Neural progenitor cell (in vitro differentiated cells): ENCODE data around the gene THRAP3. TPM values are rescaled to one million over a fixed set of nuclear protein-coding genes. Genes with fewer than 3 reads are reported as not detected.
A peak's percentile ranks its signal among the peaks of the same experiment; 100 is the strongest.

Experiments
- DNase-seq: peaks from one replicate; pipeline ENCODE4 v3.0.0-alpha.2; 2016; ENCODE audit warnings: low spot score
- H2AFZ ChIP-seq: fragments of 200-600 bp; sonication (generic); replicated peaks from 2 replicates; pipeline ENCODE4 v1.6.1; 2016; ENCODE audit warnings: antibody characterized with exemption
- H3F3A ChIP-seq: fragments of 200-600 bp; sonication (generic); 2 replicates; pipeline ENCODE4 v1.6.1; 2016; ENCODE audit warnings: antibody characterized with exemption, low read depth
- H3K27ac ChIP-seq: fragments of 200-600 bp; sonication (generic); 2 replicates; pipeline ENCODE4 v1.5.1; 2016; ENCODE audit warnings: mild to moderate bottlenecking
- H3K27me3 ChIP-seq: fragments of 200-600 bp; sonication (generic); 2 replicates; pipeline ENCODE4 v1.6.1; 2016; ENCODE audit warnings: mild to moderate bottlenecking, moderate library complexity
- H3K36me3 ChIP-seq: fragments of 200-600 bp; sonication (generic); 2 replicates; pipeline ENCODE4 v1.5.1; 2016
- H3K4me1 ChIP-seq: fragments of 200-600 bp; sonication (generic); 2 replicates; pipeline ENCODE4 v1.6.1; 2016; ENCODE audit warnings: mixed run types
- H3K4me2 ChIP-seq: fragments of 200-600 bp; sonication (generic); 2 replicates; pipeline ENCODE4 v1.6.1; 2016
- H3K4me3 ChIP-seq: fragments of 200-600 bp; sonication (generic); 2 replicates; pipeline ENCODE4 v1.5.1; 2016
- H3K79me2 ChIP-seq: fragments of 200-600 bp; sonication (generic); 2 replicates; pipeline ENCODE4 v1.6.1; 2016; ENCODE audit warnings: low read depth
- H3K9ac ChIP-seq: fragments of 200-600 bp; sonication (generic); 2 replicates; pipeline ENCODE4 v1.6.1; 2016
- H3K9me3 ChIP-seq: fragments of 200-600 bp; sonication (generic); 2 replicates; pipeline ENCODE4 v1.5.1; 2016; ENCODE audit warnings: low read depth
- H4K20me1 ChIP-seq: fragments of 200-600 bp; sonication (generic); 2 replicates; pipeline ENCODE4 v1.6.1; 2016; ENCODE audit warnings: low read depth
- H3K27ac Mint-ChIP-seq: 3 replicates; pipeline ENCODE4 v1.8.0; 2021; ENCODE audit warnings: mixed read lengths
- H3K27me3 Mint-ChIP-seq: 2 replicates; pipeline ENCODE4 v1.8.0; 2022; ENCODE audit warnings: low read depth, mild to moderate bottlenecking, inconsistent platforms, moderate library complexity, mixed read lengths; ENCODE audit not compliant: insufficient read depth
- H3K36me3 Mint-ChIP-seq: 3 replicates; pipeline ENCODE4 v1.8.0; 2021; ENCODE audit warnings: mixed read lengths
- H3K4me1 Mint-ChIP-seq: 3 replicates; pipeline ENCODE4 v1.8.0; 2021; ENCODE audit warnings: mixed read lengths
- H3K4me3 Mint-ChIP-seq: 3 replicates; pipeline ENCODE4 v1.8.0; 2021; ENCODE audit warnings: mild to moderate bottlenecking, moderate library complexity, mixed read lengths
- H3K9me3 Mint-ChIP-seq: 3 replicates; pipeline ENCODE4 v1.8.0; 2020; ENCODE audit warnings: mixed read lengths
- EZH2 ChIP-seq: fragments of 200-600 bp; sonication (generic); IDR thresholded peaks from 2 replicates; pipeline ENCODE4 v1.6.1; 2017; ENCODE audit warnings: antibody characterized with exemption, mild to moderate bottlenecking, moderate library complexity
- EZH2phosphoT487 ChIP-seq: fragments of 200-600 bp; sonication (generic); IDR thresholded peaks from 2 replicates; pipeline ENCODE4 v1.6.1; 2017; ENCODE audit warnings: antibody characterized with exemption
- total RNA-seq: library from RNA; depleted of rRNA; stranded (reverse); fragments of >200 nt; gene quantifications from 2 replicates; pipeline ENCODE4 v1.2.3, GENCODE V29; 2015; ENCODE audit warnings: low replicate concordance
- TF ChIP-seq, protein P1 (sequence below): fragments of 200-600 bp; sonication (generic); IDR thresholded peaks from 2 replicates; pipeline ENCODE4 v1.5.1; 2017; ENCODE audit warnings: antibody characterized with exemption, mild to moderate bottlenecking

THRAP3 gene
- total RNA-seq, 1 donor from 2014 or later = 138 TPM

DNA sequence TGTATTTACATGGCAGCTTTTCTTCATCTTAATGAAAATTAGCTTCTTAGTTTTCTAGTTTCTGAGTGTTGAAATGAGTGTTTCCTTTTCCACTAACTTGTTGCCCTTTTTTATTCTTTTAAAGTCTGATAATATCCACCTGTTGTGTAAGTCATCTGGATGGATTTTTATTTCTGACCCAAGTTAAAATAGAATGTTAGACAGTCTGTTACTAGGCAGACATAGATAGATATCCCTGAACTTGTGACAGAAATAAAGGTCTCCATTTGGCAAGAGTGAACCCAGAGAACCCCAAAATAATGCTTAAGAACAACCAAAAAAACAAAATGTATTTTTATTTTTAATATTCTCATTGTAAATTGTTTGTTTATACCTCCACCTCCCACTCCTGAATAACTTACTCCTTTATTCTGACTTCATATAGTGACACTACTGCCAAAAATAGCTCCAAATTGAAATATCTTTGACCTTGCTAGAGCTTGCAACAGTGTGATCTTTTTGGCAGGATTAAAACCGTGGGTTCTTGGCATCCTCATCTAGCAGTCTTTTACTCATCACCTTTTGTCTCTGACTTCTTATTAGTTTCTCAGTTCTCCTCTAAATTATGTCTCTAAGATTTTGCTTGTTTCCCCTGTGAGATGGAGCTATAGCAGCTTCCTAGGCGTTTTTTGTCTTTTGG is 55.0 kb downstream of the THRAP3 start:
- no peaks in the 10 kb centered on the region for H3K36me3 ChIP-seq
- H3K9me3 ChIP-seq = no peaks in the 10 kb centered on the region
- DNase-seq = no peak
- TF ChIP-seq EZH2phosphoT487 = no peak
- TF ChIP-seq, protein P1, sequence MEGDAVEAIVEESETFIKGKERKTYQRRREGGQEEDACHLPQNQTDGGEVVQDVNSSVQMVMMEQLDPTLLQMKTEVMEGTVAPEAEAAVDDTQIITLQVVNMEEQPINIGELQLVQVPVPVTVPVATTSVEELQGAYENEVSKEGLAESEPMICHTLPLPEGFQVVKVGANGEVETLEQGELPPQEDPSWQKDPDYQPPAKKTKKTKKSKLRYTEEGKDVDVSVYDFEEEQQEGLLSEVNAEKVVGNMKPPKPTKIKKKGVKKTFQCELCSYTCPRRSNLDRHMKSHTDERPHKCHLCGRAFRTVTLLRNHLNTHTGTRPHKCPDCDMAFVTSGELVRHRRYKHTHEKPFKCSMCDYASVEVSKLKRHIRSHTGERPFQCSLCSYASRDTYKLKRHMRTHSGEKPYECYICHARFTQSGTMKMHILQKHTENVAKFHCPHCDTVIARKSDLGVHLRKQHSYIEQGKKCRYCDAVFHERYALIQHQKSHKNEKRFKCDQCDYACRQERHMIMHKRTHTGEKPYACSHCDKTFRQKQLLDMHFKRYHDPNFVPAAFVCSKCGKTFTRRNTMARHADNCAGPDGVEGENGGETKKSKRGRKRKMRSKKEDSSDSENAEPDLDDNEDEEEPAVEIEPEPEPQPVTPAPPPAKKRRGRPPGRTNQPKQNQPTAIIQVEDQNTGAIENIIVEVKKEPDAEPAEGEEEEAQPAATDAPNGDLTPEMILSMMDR = no peak
- no peak for TF ChIP-seq EZH2
- no peaks in the 10 kb centered on the region for H3K27me3 ChIP-seq
- H3K4me3 ChIP-seq = no peak overlapping the region
- no peak overlapping the region for H3K27ac ChIP-seq
- H3K79me2 ChIP-seq = peaks cover 67% of the 10 kb centered on the region
- Mint-ChIP-seq H3K4me1 (peaks cover 3% of the 10 kb centered on the region), H3K36me3 (peaks cover 1% of the 10 kb centered on the region), H3K27me3 (no peaks in the 10 kb centered on the region), H3K9me3 (no peaks in the 10 kb centered on the region), H3K4me3 (no peak overlapping the region), H3K27ac (no peak overlapping the region)
- H3F3A ChIP-seq = peaks cover 18% of the 10 kb centered on the region
- no peak overlapping the region for H2AFZ ChIP-seq
- peaks cover 40% of the 10 kb centered on the region for H4K20me1 ChIP-seq
- H3K9ac ChIP-seq = no peak overlapping the region
- no peaks in the 10 kb centered on the region for H3K4me1 ChIP-seq
- no peak overlapping the region for H3K4me2 ChIP-seq

DNA sequence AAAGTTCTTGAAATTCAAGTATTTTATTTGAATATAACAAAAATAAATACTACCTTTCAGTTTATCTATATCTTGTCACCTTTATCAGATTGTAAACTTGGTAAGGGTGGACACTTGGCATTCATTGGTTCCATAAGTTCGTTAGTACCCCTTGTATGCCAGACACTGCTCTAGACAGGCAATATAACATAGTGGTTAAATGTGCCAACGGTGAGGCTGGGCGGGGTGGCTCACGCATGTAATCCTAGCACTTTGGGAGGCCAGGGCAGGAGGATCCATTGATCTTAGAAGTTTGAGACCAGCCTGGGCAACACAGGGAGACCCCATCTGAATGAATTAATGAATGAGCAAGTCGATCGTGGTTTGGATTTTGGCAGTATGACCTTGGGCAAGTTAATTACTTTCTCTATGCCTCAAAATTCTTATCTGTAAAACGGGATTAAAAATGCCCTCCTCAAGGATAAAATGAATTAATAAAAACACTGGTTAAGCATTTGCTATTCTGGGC is 55.6 kb downstream of the THRAP3 start:
- H4K20me1 ChIP-seq = peaks cover 40% of the 10 kb centered on the region
- no peak overlapping the region for H3K4me2 ChIP-seq
- H3F3A ChIP-seq = peaks cover 24% of the 10 kb centered on the region
- H3K27me3 ChIP-seq = no peaks in the 10 kb centered on the region
- no peaks in the 10 kb centered on the region for H3K27me3 Mint-ChIP-seq
- no peaks in the 10 kb centered on the region for H3K9me3 ChIP-seq
- H3K27ac Mint-ChIP-seq = no peak overlapping the region
- no peak overlapping the region for H3K4me3 ChIP-seq
- H3K4me1 Mint-ChIP-seq = peaks cover 3% of the 10 kb centered on the region
- DNase-seq = no peak
- peaks cover 61% of the 10 kb centered on the region for H3K79me2 ChIP-seq
- no peaks in the 10 kb centered on the region for H3K36me3 ChIP-seq
- H3K27ac ChIP-seq = no peak overlapping the region
- no peaks in the 10 kb centered on the region for H3K4me1 ChIP-seq
- no peak overlapping the region for H2AFZ ChIP-seq
- H3K4me3 Mint-ChIP-seq = no peak overlapping the region
- no peaks in the 10 kb centered on the region for H3K9me3 Mint-ChIP-seq
- no peak overlapping the region for H3K9ac ChIP-seq
- TF ChIP-seq, protein P1 = no peak
- no peak for TF ChIP-seq EZH2
- TF ChIP-seq EZH2phosphoT487 = no peak
- H3K36me3 Mint-ChIP-seq = no peaks in the 10 kb centered on the region

DNA sequence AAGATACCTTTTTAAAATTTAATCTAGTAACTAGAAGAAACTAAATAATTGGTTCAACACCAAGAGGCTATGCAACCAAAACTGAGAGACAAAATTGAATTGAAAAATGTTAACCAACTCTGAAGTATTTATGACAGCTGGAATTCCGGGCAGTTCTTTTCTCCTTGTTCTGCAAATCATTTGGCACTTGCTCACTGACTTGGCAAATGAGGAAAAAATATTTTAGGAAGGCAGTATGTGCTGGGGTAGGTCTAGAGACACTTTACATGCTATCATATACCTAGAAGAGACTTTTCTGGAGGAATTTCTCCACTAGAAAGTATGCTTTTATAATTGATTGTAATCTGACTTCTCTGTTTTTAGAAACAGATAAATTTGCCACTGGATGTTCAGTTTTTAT is 59.8 kb downstream of the THRAP3 start:
- Histone ChIP-seq H2AFZ (no peak overlapping the region), H3K9me3 (no peaks in the 10 kb centered on the region), H3K4me1 (no peaks in the 10 kb centered on the region), H3K27me3 (no peaks in the 10 kb centered on the region), H3F3A (peaks cover 29% of the 10 kb centered on the region), H3K27ac (peak overlapping the region; percentile 13), H3K4me3 (no peak overlapping the region), H3K9ac (no peak overlapping the region), H3K36me3 (peaks cover 15% of the 10 kb centered on the region), H3K79me2 (peaks cover 51% of the 10 kb centered on the region), H4K20me1 (peaks cover 48% of the 10 kb centered on the region), H3K4me2 (no peak overlapping the region)
- no peaks in the 10 kb centered on the region for H3K9me3 Mint-ChIP-seq
- no peak overlapping the region for H3K27ac Mint-ChIP-seq
- no peaks in the 10 kb centered on the region for H3K27me3 Mint-ChIP-seq
- no peak overlapping the region for H3K4me3 Mint-ChIP-seq
- DNase-seq = no peak
- H3K36me3 Mint-ChIP-seq = peaks cover 23% of the 10 kb centered on the region
- TF ChIP-seq, protein P1 = no peak
- TF ChIP-seq EZH2 = no peak
- no peak for TF ChIP-seq EZH2phosphoT487
- H3K4me1 Mint-ChIP-seq = peaks cover 5% of the 10 kb centered on the region
